ENCODE data around the gene ACTG1. TPM values are rescaled to one million over a fixed set of nuclear protein-coding genes. Genes with fewer than 3 reads are reported as not detected.

Gene ACTG1
- total and polyA plus RNA-seq, 7 experiments from 2014 or later, result 971 to 4,639 (median 1,185) TPM

DNA sequence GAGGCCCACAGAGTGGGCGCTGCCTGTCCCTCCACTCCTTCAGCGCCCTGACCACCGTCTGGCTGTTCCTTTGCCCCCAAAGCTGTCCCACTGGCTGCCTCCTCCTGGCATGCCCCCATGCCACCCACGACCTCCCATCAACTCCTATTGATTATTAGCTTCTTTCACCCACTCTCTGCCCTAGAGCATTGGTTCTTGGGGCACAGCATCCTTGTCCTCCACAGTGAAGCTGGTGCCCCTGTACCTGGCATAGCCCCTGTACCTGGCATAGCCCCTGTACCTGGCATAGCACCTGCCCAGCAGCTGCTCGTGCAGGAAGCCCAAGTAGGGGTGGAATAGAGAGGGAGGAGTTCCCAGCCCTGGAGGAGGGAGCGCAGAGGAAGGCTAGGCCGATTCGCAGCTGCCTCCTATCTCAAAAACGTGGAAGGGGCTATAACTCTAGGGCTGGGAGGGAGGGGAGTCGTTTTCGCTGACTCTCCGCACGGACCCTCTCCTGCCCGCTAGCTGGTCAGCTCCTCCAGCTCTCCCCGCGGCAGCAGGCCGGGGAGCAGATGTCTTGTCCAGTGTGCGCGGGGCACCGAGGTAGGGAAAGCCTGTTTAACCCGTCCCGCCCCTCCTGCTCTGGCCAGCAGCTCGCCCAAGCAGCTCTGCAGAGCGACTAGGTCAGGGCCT, 5.7 kb upstream of the ACTG1 start:
- POLR2A ChIA-PET, result interaction anchor here (0.7 to 3.5 kb wide), 7 partner anchors 8 to 279 kb away, joined by 3 to 27 read pairs (median 3); partner anchors contain the start of genes FAAP100, NDUFAF8 and TEPSIN
- ATAC-seq, result no peak
- Mint-ChIP-seq H3K4me3 (peak overlapping the region; percentile 28 to 84 (median 62)), H3K27me3 (peaks cover 0 to 21% (median 0%) of the 10 kb centered on the region in 5 donors), H3K9me3 (no peaks in the 10 kb centered on the region), H3K4me1 (peaks cover 8 to 28% (median 23%) of the 10 kb centered on the region in 7 donors), H3K36me3 (peaks cover 0 to 6% (median 0%) of the 10 kb centered on the region in 5 donors), H3K27ac (peak overlapping the region; percentile 28 to 79 (median 47))
- Histone ChIP-seq H3K27me3 (ENCODE audit: control insufficient read depth in 2 of 2, insufficient read depth in 2 of 2, low read length in 2 of 2) (no peaks in the 10 kb centered on the region), H3K4me1 (ENCODE audit: control insufficient read depth in 2 of 2, insufficient read depth in 2 of 2, low read length in 2 of 2) (peaks cover 0 to 29% of the 10 kb centered on the region in 2 donors), H3K4me3 (ENCODE audit: low read length) (peak overlapping the region; percentile 51), H3K27ac (ENCODE audit: low read depth, low read length) (no peak overlapping the region), H3K9me3 (ENCODE audit: control insufficient read depth in 2 of 3, low read length in 3 of 3) (no peaks in the 10 kb centered on the region), H3K36me3 (ENCODE audit: control insufficient read depth in 2 of 3, insufficient read depth in 3 of 3, low read length in 3 of 3) (no peaks in the 10 kb centered on the region)
- no peak for DNase-seq
- intact Hi-C loops (cut with micrococcal nuclease), result loop anchor here (2.0 to 10.0 kb wide), 2 partner anchors 83 to 223 kb away; partner anchors contain the start of gene SLC38A10 (in 1 of the 2)
- CTCF ChIA-PET, result interaction anchor here (0.6 to 2.7 kb wide), 6 partner anchors 10 to 82 kb away, joined by 3 to 18 read pairs (median 4); partner anchors contain the start of gene FAAP100

DNA sequence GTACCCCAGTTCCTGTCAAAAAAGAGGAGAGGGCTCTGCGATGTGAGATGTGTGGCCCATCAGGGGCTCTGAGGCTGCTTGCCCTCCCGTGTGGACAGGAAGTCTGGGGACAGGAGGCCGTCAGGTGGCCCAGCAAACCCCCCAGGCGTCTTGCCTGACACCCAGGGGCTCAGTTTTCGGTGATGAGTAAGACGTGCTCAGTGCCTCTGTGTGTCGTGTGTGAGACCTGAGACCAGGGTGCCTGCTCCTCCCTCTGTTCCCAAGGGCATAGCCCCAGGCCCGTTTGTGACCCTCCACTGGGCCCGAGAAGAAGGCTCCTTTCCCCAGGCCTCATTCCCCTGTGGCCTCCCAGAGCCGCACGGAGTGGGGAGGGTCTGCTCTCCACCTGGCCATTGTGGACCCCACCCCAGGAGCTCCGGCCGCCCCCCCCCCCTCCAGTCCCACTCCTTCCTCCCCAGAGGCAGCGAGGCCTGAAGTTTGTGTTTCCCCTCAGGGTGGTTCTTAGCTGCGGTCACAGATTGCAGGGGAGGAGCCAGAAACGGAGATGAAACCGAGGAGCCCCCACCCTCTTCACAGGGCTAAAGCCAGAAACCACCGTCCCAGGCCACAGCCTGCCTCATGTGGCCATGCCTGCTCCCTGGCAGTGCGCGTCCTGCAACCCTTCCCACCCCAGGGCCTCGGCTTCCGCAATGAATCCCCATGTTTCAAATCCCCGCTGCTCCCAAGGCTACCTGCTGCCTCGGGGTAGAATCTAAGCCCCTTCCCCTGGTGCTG, 4.9 kb upstream of the ACTG1 start:
- Histone ChIP-seq H3K9me3 (ENCODE audit: control insufficient read depth in 2 of 3, low read length in 3 of 3) (no peaks in the 10 kb centered on the region), H3K4me1 (ENCODE audit: control insufficient read depth in 2 of 2, insufficient read depth in 2 of 2, low read length in 2 of 2) (peaks cover 0 to 29% of the 10 kb centered on the region in 2 donors), H3K4me3 (ENCODE audit: low read length) (no peak overlapping the region), H3K27ac (ENCODE audit: low read depth, low read length) (no peak overlapping the region), H3K36me3 (ENCODE audit: control insufficient read depth in 2 of 3, insufficient read depth in 3 of 3, low read length in 3 of 3) (no peaks in the 10 kb centered on the region), H3K27me3 (ENCODE audit: control insufficient read depth in 2 of 2, insufficient read depth in 2 of 2, low read length in 2 of 2) (no peaks in the 10 kb centered on the region)
- intact Hi-C loops (cut with micrococcal nuclease), result loop anchor here (2.0 to 10.0 kb wide), 2 partner anchors 83 to 223 kb away; partner anchors contain the start of gene SLC38A10 (in 1 of the 2)
- H3K4me1 Mint-ChIP-seq, result peaks cover 8 to 28% (median 23%) of the 10 kb centered on the region in 7 donors
- no peaks in the 10 kb centered on the region for H3K9me3 Mint-ChIP-seq
- peaks cover 0 to 17% (median 0%) of the 10 kb centered on the region in 5 donors for H3K27me3 Mint-ChIP-seq
- ChIA-PET POLR2A (interaction anchor here (1.1 to 3.5 kb wide), 4 partner anchors 9 to 83 kb away, joined by 3 to 27 read pairs (median 16); partner anchors contain the start of gene FAAP100), CTCF (interaction anchor here (1.5 to 2.7 kb wide), 2 partner anchors 79 to 83 kb away, joined by 4 to 18 read pairs; no protein-coding TSS in a partner anchor)
- ATAC-seq, result no peak
- DNase-seq, result no peak
- H3K36me3 Mint-ChIP-seq, result peaks cover 0 to 6% (median 0%) of the 10 kb centered on the region in 5 donors
- H3K4me3 Mint-ChIP-seq, result peak overlapping the region in 9 of 10 donors; percentile 28 to 84 (median 61)
- H3K27ac Mint-ChIP-seq, result peak overlapping the region in 8 of 9 donors; percentile 28 to 79 (median 56)

DNA sequence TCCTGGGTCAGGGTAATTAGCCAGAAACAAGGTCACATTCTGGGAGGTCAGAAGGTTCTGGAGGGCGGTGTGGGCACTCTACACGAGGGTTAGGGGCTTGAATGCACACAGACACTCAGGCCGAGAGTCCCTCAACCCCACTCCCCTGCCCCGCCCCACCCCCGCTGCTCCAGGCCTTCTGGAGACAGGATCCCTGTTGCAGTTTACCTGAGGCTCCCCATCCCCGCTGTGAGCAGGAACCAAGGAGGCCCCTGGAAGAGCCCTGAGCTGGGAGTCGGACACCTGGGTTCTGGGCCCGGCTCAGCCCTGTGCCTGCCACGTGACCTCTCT, 4.4 kb upstream of the ACTG1 start:
- Mint-ChIP-seq H3K27ac (peak overlapping the region in 2 of 9 donors; percentile 71 to 85), H3K4me3 (peak overlapping the region in 5 of 10 donors; percentile 44 to 91 (median 85)), H3K4me1 (peaks cover 8 to 28% (median 23%) of the 10 kb centered on the region in 7 donors), H3K27me3 (peaks cover 0 to 11% (median 0%) of the 10 kb centered on the region in 5 donors), H3K36me3 (peaks cover 0 to 10% (median under 1%) of the 10 kb centered on the region in 5 donors), H3K9me3 (peaks cover 0 to 4% (median 0%) of the 10 kb centered on the region in 11 donors)
- Histone ChIP-seq H3K27ac (ENCODE audit: low read depth, low read length) (no peak overlapping the region), H3K4me1 (ENCODE audit: control insufficient read depth in 2 of 2, insufficient read depth in 2 of 2, low read length in 2 of 2) (peaks cover 0 to 29% of the 10 kb centered on the region in 2 donors), H3K27me3 (ENCODE audit: control insufficient read depth in 2 of 2, insufficient read depth in 2 of 2, low read length in 2 of 2) (no peaks in the 10 kb centered on the region), H3K9me3 (ENCODE audit: control insufficient read depth in 2 of 3, low read length in 3 of 3) (no peaks in the 10 kb centered on the region), H3K4me3 (ENCODE audit: low read length) (no peak overlapping the region), H3K36me3 (ENCODE audit: control insufficient read depth in 2 of 3, insufficient read depth in 3 of 3, low read length in 3 of 3) (peaks cover 0 to 4% (median under 1%) of the 10 kb centered on the region in 3 experiments)
- ATAC-seq (no peak), DNase-seq (no peak)
- ChIA-PET CTCF (interaction anchor here (0.5 to 1.4 kb wide), 2 partner anchors 84 to 154 kb away, joined by 3 to 4 read pairs; no protein-coding TSS in a partner anchor), POLR2A (interaction anchor here (2.0 to 2.7 kb wide), 2 partner anchors 8 to 35 kb away, joined by 8 to 23 read pairs; partner anchors contain the start of gene FAAP100)
- intact Hi-C loops (cut with micrococcal nuclease), result loop anchor here in 1 of 2 donors (10.0 kb wide), 1 partner anchor 222 kb away; the partner anchor contains the start of gene SLC38A10

DNA sequence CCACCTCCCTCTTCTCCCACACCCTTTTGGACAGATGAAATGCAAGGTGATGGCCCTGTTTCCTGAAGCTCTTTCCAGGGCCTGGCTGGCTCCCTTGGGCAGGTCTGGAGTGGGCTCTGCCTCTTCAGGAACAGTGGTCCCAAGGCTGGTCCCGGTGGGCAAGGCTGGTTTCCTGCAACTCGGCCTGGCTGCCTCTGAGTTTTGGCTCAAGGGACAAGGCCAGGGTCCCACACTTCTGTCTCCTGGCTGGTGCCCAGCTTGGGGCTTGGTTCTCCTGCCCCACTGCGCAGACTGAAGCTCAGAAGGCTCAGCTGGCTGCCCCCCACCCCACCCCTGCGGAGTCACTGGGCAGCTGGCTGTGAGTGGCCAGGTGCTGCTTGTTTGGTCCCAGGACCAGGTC, 3.8 kb upstream of the ACTG1 start:
- intact Hi-C loops (cut with micrococcal nuclease), result loop anchor here in 1 of 2 donors (10.0 kb wide), 1 partner anchor 222 kb away; the partner anchor contains the start of gene SLC38A10
- DNase-seq (no peak), ATAC-seq (no peak)
- Mint-ChIP-seq H3K36me3 (peaks cover 2 to 15% (median 6%) of the 10 kb centered on the region in 5 donors), H3K4me3 (peak overlapping the region in 9 of 10 donors; percentile 54 to 98 (median 85)), H3K4me1 (peaks cover 8 to 29% (median 23%) of the 10 kb centered on the region in 7 donors), H3K27ac (peak overlapping the region in 7 of 9 donors; percentile 23 to 93 (median 84)), H3K9me3 (peaks cover 0 to 9% (median 0%) of the 10 kb centered on the region in 11 donors), H3K27me3 (peaks cover 0 to 10% (median 0%) of the 10 kb centered on the region in 5 donors)
- Histone ChIP-seq H3K36me3 (ENCODE audit: control insufficient read depth in 2 of 3, insufficient read depth in 3 of 3, low read length in 3 of 3) (peaks cover 2 to 9% (median 6%) of the 10 kb centered on the region in 3 experiments), H3K27me3 (ENCODE audit: control insufficient read depth in 2 of 2, insufficient read depth in 2 of 2, low read length in 2 of 2) (no peaks in the 10 kb centered on the region), H3K27ac (ENCODE audit: low read depth, low read length) (no peak overlapping the region), H3K4me3 (ENCODE audit: low read length) (no peak overlapping the region), H3K4me1 (ENCODE audit: control insufficient read depth in 2 of 2, insufficient read depth in 2 of 2, low read length in 2 of 2) (peaks cover 0 to 29% of the 10 kb centered on the region in 2 donors), H3K9me3 (ENCODE audit: control insufficient read depth in 2 of 3, low read length in 3 of 3) (no peaks in the 10 kb centered on the region)
- ChIA-PET POLR2A (interaction anchor here (2.0 kb wide), 1 partner anchor 36 kb away, joined by 8 read pairs; the partner anchor contains the start of gene FAAP100), CTCF (interaction anchor here (0.5 to 1.4 kb wide), 2 partner anchors 85 to 154 kb away, joined by 3 to 4 read pairs; no protein-coding TSS in a partner anchor)

DNA sequence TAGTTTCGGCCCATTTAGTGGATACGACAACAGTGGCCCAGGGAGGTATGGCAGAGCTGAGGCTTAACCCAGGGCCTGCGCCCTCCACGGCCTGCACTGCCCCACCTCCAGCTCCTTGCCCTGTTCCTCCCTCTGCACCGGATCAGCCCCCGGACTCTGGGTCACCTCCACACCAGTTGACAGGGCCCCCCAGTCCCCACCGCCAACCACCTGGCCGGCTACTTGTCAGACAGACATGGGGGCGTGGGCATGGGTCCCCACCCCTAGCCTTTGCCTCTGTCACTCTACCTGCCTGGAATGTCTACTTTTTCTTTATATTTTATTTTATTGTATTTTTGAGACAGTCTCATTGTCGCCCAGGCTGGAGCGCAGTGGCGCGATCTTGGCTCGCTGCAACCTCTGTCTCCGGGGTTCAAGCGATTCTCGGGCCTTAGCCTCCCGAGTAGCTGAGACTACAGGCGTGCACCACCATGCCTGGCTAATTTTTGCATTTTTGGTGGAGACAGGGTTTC, 3.0 kb upstream of the ACTG1 start:
- ChIA-PET POLR2A (interaction anchor here (0.7 to 2.0 kb wide), 6 partner anchors 28 to 355 kb away, joined by 3 to 8 read pairs (median 4); partner anchors contain the start of genes ARHGDIA, ARL16, FAAP100 and HGS), CTCF (interaction anchor here (1.4 kb wide), 2 partner anchors 31 to 86 kb away, joined by 3 to 4 read pairs; no protein-coding TSS in a partner anchor)
- ATAC-seq, result no peak
- H3K36me3 Mint-ChIP-seq, result peaks cover 5 to 24% (median 15%) of the 10 kb centered on the region in 5 donors
- peaks cover 11 to 18% (median 14%) of the 10 kb centered on the region in 3 experiments for H3K36me3 ChIP-seq (ENCODE audit: control insufficient read depth in 2 of 3, insufficient read depth in 3 of 3, low read length in 3 of 3)
- H3K4me3 ChIP-seq (ENCODE audit: low read length), result peak overlapping the region; percentile 56
- peaks cover 0 to 29% of the 10 kb centered on the region in 2 donors for H3K4me1 ChIP-seq (ENCODE audit: control insufficient read depth in 2 of 2, insufficient read depth in 2 of 2, low read length in 2 of 2)
- peak overlapping the region; percentile 79 for H3K27ac ChIP-seq (ENCODE audit: low read depth, low read length)
- no peaks in the 10 kb centered on the region for H3K9me3 ChIP-seq (ENCODE audit: control insufficient read depth in 2 of 3, low read length in 3 of 3)
- peak in 2 of 9 donors; percentile 29 to 34 for DNase-seq
- peaks cover 5 to 34% (median 29%) of the 10 kb centered on the region in 7 donors for H3K4me1 Mint-ChIP-seq
- peaks cover 0 to 11% (median 0%) of the 10 kb centered on the region in 5 donors for H3K27me3 Mint-ChIP-seq
- peak overlapping the region; percentile 81 to 93 (median 89) for H3K27ac Mint-ChIP-seq
- intact Hi-C loops (cut with micrococcal nuclease), result loop anchor here in 1 of 2 donors (2.0 to 10.0 kb wide), 2 partner anchors 169 to 221 kb away; partner anchors contain the start of gene SLC38A10
- H3K4me3 Mint-ChIP-seq, result peak overlapping the region; percentile 75 to 98 (median 86)
- no peaks in the 10 kb centered on the region for H3K27me3 ChIP-seq (ENCODE audit: control insufficient read depth in 2 of 2, insufficient read depth in 2 of 2, low read length in 2 of 2)
- H3K9me3 Mint-ChIP-seq, result peaks cover 0 to 17% (median 0%) of the 10 kb centered on the region in 11 donors

Measured in naive thymus-derived CD4-positive, alpha-beta T cell (primary cell).